ENCODE results near the gene RNF5.
"Not testable (repeated sequence)": the region's sequence is repeated elsewhere in the genome, so short reads cannot be mapped to it uniquely, and the experiment has no call there.

Gene RNF5

DNA sequence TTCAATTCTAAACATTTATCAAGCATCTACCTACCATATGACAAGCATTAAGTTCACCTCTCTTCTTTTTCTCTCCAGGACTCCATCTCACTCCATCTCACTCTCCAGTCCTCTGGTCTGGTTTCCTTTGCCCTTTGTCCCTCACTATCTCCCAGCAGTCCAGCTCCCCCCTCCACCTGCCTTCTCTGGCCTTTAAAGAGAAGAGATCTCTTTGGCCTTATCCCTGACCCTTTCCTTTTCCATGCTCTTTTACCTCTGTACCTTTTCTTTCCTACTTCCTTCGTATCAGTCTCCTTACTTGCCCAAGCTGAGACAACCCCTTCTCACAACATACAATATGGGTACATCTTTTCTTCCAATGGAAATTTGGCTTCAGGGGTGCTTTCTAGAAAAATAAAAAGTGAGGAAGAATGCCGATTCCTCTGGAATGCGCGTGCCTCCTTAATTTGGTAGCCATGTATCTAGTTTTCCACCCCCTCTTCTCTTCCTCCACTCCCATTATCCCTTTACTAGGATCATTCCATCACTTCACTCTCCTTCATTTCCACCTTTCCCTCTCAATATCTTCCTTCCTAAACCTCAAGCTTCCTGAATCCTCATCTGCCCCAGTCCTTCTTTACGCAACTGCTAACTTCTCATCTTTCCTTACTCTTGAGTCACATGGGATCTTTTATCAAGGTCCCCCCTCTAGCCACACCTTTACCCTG is 1.6 kb upstream of the RNF5 start:
- DNase-seq: no peak

DNA sequence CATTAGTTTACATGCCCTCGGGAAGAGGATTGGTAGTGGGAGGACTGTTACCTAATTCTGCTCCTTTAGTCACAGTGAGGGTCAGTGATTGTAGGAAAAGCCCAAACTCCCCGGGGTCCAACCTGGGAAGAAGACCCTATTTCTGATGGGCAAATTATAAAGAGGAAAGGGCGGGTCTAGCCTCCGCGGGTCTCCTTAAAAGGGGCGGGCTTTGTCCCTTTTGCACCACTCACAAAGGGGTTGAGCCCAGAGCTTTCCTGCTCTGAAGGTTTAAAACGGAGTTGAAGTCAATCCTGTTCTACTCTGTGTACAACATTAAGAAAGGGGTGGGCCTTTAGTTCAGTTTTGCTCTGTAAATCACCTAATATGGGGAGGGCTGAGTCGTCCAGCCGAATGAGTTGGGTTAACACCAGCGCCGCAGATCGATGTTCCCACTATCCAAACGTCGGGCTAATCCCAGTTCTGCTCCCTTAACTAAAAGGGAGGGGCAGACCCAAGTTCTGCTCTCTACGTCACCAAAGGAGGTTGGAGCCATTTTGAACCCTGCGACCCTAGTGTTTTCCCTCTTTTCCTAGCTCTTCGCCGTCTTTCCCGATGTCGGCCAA is 920 bp upstream of the RNF5 start:
- DNase-seq: no peak

DNA sequence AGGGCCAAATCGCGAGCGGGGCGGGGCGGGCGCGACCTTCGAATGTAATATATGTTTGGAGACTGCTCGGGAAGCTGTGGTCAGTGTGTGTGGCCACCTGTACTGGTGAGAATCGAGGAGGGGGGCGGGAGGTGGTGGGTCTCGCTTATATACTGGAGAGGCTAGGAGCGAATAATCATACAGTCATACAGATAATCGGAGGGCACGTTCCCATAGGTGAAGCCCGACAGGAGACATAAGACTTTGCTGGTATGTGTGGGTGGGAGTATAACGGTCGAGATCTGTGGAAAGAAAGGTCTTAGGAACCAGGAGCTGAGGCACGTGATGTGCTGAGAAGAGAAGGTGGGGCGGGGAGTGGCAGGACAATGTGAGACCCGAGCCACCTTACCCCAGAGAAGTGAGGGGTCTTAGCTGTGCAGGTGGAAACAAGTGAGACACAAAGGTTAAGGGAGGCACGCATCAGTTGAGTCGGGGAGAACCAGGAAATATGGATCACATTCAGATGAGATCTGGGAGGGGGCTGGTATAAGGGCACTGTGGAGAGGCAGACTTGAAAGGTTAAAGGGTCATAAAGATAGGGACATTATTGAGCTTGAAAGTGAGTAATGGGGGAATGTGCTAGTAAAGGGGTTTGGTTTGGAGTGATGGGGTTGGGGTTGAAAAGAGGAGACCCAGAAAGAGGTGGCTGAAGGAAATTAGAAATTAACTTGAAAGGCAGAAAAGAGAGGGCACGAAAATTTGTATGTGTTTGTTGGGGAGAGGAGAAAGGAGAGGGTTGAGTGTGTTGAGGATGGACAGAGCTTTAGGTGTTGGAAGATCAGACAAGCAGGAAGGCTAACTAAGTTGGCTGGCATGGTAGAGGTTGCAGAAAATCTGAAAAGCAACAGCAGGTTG is 589 bp downstream of the RNF5 start:
- no peak for DNase-seq

DNA sequence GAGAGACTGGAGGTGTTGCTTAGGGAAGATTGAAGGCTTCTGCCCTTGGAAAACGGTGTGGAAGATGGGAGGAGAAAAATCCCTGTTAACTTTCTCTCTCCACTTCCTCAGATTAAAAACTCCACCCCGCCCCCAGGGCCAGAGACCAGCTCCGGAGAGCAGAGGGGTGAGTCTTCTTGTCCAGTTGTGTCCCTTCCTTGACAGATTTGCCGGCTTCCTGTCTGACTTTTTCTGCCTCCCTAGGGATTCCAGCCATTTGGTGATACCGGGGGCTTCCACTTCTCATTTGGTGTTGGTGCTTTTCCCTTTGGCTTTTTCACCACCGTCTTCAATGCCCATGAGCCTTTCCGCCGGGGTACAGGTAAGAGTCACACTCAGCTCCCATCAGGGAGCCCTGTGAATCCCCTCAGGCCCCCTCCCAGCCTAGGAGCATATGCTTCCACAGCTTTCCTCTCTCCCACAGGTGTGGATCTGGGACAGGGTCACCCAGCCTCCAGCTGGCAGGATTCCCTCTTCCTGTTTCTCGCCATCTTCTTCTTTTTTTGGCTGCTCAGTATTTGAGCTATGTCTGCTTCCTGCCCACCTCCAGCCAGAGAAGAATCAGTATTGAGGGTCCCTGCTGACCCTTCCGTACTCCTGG is 1.7 kb downstream of the RNF5 start:
- no peak for DNase-seq

DNA sequence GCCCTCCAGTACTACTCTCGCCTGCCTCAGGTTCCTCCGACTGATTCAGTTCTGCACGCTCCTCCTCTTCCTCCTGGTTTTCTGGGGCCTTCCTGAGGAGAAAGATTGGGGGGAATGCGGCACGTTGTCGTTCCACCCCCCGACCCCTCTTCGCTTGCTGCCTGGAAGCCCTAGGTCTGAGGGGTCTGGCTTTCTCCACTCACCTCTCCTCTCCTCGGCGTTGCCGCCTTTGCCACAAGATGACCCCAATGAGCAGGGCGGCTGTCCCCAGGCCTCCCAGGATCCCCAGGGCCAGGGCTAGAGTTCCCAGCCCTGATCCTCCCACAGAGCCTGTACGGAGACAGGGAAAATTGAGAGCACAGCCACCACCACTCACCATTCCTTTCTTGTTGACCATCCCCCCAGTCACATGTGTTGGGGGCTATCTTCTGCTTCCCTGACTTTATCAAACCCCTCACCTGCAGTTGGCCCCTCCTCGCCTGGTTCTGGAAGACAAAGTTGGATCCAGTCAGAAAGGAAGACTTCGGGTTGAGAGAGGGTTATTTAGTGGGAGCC is 3.0 kb downstream of the RNF5 start:
- DNase-seq: no peak

DNA sequence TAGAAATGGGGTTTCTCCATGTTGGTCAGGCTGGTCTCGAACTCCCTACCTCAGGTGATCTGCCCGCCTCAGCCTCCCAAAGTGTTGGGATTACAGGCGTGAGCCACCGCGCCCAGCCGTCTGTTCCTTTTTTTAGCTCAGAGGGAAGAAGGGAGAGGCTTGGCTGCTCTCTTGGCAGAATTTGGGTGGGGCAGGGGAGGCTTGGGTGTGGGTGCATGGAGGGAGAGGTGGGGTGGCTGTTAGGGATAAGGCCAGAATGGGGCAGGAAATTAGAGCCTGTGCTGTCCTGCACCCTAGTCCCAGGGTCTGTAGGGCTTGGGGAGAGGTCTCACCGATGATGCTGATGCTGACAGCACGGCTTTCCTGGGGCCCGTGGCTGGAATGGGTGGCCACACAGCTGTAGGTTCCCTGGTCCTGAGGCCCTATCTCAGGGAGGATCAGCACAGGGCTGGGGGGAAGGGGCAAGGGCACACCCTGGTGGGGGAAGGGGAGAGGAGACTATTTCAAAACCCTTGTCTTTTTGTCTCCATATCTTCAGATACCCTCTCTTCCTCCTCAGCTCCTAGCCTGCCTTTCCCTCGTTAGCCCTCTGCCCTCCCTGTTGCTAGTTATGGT is 3.8 kb downstream of the RNF5 start:
- DNase-seq: no peak

DNA sequence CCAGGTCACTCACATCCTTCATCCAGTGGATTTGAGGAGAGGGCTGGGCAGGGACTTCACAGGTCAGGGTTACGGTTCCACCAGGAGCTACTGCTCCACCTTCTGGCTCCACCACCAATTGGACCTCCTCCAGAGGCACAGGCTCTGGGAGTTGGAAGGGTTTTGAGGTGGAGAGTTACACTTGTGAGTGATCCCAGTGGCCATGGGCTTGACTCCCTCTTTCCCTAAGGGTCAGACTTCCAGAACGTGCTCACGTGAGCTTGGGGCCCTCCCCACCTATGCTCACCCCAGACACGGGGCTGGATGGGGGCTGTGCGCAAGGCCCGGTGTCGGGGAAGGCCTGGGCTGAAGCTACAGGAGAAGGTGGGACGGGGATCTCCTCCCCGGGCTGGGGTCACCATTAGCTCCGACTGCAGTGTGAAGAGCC is 4.4 kb downstream of the RNF5 start:
- DNase-seq: no peak

DNA sequence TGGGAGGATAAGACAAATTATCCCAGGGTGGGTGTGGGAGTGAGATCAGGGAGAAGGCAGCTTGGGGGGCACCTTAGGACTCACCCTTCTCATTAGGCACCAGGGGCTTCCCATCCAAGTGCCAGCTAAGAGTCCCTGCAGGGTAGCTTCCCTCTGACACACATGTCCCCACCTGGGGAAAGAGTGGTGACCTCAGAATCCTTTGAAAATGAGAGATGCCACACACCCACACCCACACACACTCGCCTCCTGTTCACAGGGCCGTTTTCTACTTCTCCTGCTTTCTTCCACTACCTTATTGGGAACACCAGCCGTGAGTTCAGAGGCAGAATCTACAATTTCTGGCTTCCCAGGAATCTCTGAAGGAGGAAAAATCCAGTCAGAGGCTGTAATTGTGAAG is 4.8 kb downstream of the RNF5 start:
- DNase-seq: no peak

DNA sequence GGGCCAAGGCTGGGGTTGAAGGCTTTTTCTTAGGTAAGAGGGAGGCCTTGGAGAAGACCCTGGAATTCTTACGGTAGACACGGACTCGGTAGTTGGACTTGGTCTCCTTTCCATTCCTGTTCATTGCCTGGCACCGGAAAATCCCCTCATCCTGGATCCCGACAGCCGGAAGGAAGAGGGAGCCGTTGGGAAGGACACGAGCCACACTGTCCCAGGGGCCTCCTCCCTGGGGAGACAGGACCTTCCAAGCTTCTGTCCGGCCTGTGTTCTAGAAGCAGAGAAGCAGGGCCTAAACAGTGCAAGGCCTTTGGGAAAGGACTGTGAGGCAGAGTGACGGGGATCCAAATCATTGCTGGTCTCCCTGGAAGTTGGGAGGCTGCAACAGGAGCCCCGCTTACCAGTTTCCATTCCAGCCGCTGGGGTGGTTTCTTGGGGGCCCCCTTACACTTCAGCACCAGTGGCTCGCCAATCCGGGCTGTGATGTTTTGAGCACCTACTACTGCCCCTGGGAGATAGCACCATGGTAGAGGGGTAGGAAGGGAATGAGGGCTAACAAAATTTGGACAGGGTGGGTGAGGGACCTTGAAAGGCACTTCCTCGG is 5.4 kb downstream of the RNF5 start:
- no peak for DNase-seq

DNA sequence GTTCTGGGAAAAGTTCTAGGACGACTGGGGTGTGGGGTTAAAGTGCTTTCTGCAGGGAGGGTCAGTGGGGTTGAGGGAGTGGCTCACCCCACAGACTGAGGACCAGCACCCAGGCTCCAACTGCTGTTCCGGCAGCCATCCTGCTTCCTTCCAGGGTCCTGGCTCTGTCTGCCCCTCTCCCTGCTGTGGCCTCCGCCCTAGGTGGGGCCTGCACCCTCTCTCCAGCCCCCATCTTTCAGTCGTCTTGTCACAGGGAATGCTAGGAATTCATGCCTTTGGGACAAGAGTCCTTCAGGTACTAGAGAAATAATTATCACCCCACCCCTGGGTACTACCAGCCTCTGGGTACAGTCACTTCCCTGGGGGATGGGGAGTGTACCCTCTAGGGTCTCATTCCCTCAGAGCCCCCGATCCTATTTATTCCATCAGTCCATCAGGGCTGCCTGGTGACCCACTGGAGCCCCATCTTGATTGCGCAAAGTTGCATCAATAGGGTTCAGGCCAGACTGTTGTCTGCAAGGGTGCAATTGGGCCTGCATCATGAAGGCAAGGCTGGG is 6.0 kb downstream of the RNF5 start, which contains the start of gene AGER:
TSS of gene AGER (minus strand) at position 170 of the 557 bp plus-strand sequence. CDS start at position 139, 31 bp downstream.
- DNase-seq: no peak

DNA sequence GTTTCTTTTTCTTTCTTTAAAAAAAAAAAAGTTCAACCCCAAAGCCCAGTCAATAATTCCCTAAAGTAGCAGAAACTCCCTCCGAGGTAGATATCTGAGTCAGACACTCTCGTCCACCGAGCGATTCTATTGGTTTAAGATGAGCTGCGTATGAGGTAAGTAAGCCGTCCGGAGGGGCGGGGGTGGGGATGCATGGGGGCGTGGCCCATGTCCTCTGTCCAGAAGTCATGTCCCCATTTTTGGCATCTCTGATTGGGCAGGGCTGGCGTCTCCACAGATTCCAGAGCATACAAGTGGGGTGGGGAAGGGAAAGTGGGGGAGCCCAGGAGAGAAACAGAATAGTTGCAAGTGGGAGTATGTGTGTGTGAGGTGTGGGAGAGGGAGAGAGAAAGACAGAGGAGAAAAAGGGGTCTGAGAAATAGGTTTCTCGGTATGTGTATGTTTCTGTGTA is 7.5 kb downstream of the RNF5 start:
- DNase-seq: not testable (repeated sequence)

DNA sequence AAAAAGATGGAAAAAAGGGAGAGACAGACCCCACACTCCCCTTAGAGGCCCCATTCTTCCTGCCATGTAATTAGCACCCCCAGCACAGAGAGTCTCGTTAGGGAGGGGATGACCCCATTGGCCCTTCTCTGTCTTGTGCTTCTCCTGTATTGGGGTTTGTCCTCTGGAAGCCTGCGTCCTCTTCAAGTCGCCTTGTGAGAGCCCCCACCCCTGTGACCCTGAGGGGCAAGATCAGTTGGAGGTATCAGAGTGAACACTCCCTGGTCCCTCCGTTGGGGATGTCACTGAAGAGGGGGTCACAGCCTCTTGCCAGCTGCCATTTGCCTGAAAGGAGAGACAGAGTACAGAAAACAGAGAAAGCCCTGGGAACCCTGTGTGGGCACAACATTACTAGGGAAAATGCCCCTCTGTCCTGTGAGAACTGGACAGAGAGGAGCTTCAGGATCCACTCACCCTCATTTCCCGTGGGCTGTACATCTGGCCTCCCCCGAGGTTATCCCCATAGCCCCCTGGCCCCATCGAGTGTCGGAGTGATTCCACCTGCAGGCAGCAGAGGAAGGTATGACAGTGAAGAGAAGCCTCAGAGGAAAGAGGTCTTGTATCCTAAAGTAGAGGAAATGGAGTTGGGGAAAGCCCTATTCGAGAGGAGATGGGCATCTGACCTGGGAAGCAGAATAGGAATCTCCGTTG is 8.1 kb downstream of the RNF5 start:
- not testable (repeated sequence) for DNase-seq

DNA sequence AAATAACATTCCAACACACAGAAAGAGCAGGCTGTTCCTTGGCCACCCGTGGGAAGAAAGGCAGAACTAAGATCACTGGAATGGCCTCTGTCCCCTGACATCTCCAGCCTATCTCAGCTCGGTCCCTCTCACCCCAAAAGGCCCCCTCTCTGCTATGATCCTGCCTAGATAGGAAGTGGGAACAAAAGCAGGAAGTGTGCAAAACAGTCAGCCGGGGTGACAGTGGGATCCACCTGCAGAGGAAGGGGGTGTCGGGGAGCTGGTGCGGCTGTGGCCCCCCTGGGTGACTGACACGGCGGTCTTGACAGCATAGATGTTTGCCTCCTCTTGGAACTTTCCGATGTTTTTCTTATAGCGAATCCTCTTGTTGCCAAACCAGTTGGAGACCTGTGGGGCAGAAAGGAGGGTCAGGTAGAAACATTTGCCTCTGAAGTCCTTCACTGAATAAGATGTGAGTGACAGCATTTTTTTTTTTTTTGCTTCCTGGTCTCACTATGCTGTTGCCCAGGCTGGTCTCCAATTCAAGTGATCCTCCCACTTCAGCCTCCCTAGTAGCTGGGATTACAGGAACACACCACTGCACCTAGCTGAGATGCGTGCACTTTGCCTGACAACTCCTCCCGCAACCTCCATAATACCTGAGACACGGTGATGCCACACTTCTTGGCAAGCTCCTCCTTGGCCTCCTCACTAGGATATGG is 9.0 kb downstream of the RNF5 start:
- DNase-seq: no peak

DNA sequence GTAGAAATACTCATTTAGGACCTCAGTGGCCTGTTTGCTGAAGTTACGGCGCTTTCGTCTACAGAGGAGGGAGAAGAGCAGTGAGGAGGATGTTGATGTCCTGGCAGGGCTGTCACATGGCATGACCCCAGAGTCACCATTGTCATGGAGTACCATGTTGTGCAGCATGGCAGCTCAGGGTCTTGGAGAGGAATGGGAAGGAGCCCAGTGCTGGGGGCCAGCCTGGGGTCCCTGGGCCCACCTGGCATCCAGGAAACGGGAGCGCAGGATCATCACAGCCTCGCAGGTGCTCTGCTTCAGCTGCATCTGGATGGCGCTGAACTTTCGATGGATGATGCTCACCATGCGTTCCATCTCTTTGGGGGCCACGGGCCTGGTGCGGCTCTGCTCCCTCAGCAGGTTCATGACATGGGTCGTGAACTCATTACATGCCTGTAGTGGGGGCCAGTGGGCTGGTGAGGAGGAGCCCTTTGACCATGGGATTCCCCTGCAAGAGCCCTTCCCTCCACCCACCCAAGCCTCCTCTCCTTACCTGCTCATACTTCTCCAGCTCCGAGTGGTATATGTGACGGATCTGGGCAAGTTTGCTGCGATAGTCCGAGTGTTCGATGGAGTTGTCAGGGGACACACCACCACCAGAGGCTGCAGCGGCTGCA is 9.6 kb downstream of the RNF5 start:
- not testable (repeated sequence) for DNase-seq

DNA sequence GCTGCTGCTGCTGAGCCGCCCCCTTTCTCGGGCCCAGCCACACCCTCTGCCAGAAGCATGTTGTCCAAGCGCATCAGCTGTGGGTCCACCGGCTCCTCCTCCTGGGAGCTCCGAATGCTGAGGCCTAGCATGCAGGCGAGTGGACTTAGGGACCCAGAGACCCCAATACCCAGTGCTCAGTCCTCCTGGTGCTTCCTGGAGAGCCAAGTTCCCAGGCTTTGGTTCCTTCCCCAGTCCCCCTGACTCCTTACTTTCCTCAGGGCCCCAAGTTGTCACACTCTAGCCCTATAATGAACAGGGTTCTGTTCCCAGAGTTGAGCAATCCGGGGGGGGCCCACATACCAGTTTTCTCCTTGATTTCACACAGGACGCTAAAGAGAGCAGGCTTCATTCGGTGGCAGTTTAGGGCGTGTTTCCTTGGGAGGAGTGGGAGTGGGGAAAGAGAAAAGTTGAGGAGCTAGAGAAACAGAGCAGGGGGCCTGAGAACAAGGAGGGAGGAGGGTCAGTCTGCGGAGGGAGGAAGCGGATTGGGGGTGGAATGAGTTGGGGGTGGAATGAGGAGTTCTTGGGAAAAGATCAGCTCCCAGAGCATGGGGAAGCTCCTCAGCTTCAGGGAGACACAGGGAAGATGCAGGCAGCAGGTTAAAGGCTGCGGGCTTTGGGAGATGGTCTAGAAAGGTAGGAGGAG is 10.3 kb downstream of the RNF5 start:
- DNase-seq: no peak

DNA sequence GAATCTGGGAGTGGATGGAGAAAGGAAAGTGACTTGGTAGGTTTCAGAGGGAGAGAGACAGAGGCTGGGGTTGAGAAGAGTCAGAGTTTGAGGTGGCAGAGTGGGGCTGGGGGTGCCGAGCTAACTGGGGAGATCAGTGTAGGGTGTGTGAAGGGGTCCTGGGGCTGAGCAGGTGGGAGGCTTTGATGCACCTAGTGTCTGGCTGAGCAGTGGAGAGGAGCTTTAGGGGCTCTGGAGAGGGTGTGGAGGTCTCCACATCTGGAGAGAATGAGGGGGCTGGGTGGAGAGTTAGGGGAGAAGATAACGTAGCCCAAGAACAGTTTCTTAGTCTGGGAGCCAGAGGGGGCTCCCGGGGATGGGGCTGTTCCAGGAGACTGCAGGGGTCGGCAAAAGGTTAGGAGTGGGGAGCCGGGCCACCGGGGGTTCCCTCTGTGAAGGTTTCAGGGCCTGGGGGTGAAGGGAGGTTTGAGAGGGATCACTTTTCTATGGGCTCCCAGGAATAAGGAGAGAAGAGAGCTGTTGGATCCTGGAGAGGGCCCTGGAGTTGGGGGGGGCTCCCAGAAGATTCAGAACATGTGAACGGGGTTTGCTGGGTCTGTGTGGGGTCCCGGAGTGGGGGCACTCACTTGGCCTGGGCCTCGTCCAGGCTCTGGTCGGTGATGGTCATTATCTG is 11.0 kb downstream of the RNF5 start:
- DNase-seq: no peak

DNA sequence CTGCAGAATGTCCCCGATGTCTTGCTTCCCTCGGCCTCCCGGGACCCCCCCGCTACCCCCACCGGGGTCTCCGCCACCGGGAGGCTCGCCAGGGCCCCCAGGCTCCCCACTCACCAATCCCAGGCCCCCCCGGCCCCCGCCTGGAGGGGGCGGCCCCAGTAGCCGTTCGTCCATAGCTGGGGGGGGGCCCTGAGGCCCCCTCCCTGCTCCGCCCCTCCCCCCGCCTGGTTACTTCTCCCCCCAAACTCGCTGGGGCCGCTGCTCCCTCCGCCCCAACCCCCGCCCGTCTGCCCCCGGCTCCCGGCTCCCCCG is 11.5 kb downstream of the RNF5 start:
- no peak for DNase-seq

DNA sequence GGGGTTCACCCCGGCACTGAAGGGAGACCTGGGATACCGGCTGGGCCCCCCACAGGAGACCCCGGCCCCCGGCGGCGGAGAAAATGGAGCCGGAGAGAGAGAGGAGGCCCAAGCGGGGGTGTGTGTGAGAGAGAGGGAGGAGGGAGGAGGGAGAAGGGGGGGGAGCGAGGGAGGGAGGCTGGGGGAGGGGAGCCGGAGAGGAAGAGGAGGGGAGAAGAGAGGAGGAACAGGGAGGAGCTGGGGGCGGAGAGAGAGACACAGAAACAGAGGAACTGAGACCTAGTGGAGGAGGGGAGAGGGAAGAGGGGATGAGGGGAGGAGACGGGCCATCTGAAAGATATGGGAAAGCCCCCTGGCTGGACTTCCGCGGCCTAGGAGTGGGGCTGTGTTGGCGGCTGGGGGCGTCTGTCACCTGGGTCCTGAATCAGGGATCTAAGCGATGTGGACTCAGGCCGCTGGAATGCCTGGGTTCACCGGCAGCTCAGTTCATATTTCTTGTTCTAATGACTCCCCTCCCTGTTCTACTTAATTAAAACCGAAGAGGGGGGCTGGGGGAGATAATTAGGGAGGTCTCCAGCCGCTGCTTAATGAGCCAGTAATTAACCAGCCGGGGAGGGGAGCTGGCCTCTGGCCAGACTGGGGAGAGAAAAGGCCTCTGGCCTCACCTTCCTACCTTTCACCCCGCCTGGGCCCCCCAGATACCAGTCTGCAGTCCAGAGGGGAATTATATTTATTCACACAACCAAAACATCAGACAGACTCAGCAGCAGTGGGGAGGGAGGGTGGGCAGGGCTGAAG is 12.0 kb downstream of the RNF5 start, which contains the start of gene PBX2:
TSS of gene PBX2 (minus strand) at position 149 of the 798 bp plus-strand sequence. CDS start 287 bp downstream, outside the sequence.
- peak; percentile 74 for DNase-seq
